ENCODE data around the gene DISC1.

DISC1 gene

GRCh38 chr1:232045139-232045994 lies 418.8 kb downstream of the DISC1 start:
- no peak for DNase-seq (ENCODE audit: low read depth)

GRCh38 chr1:232046451-232047306 lies 420.1 kb downstream of the DISC1 start:
- no peak for DNase-seq (ENCODE audit: low read depth)

- DNase-seq (ENCODE audit: low read depth), result peak; percentile 4
Measured at GRCh38 chr1:232047473-232047872, 420.9 kb downstream of the DISC1 start.

GRCh38 chr1:232048481-232048880 lies 421.9 kb downstream of the DISC1 start:
- DNase-seq (ENCODE audit: low read depth), result no peak

GRCh38 chr1:232049335-232049734 lies 422.7 kb downstream of the DISC1 start:
- DNase-seq (ENCODE audit: low read depth), result no peak

GRCh38 chr1:232057217-232057895 lies 430.8 kb downstream of the DISC1 start:
- no peak for DNase-seq (ENCODE audit: low read depth)

- no peak for DNase-seq (ENCODE audit: low read depth)
Measured at GRCh38 chr1:232057896-232058274, 431.3 kb downstream of the DISC1 start.

- no peak for DNase-seq (ENCODE audit: low read depth)
Measured at GRCh38 chr1:232059726-232060374, 433.3 kb downstream of the DISC1 start.

- DNase-seq (ENCODE audit: low read depth), result no peak
Measured at GRCh38 chr1:232062967-232063366, 436.4 kb downstream of the DISC1 start.

- no peak for DNase-seq (ENCODE audit: low read depth)
Measured at GRCh38 chr1:232066521-232066920, 439.9 kb downstream of the DISC1 start.

- DNase-seq (ENCODE audit: low read depth), result no peak
Measured at GRCh38 chr1:232074265-232074664, 447.7 kb downstream of the DISC1 start.

GRCh38 chr1:232077809-232078208 lies 451.2 kb downstream of the DISC1 start:
- no peak for DNase-seq (ENCODE audit: low read depth)

GRCh38 chr1:232084584-232085223 lies 458.1 kb downstream of the DISC1 start:
- peak; percentile 1 for DNase-seq (ENCODE audit: low read depth)

- no peak for DNase-seq (ENCODE audit: low read depth)
Measured at GRCh38 chr1:232090816-232091215, 464.2 kb downstream of the DISC1 start.
